ENCODE data around the gene KLHL2.
"Not testable (repeated sequence)": the region's sequence is repeated elsewhere in the genome, so short reads cannot be mapped to it uniquely, and the experiment has no call there.

DNA sequence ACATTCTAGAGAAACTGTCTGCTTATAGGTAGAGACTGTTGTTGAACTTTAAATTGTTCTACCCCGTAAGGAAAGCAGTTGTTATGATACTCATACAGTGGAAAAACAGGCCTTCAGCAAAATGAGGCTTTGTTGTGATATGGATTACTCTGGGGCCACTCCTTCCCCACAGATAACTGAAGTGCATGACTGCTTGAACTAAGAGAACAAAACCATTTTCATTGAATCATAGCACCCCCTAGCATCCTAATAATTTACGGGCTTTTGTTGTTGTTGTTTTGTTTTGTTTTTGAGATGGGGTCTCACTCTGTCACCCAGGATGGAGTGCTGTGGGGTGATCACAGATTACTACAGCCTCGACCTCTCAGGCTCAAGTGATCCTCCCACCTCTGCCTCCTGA, 54.9 kb downstream of the KLHL2 start:
- TF ChIP-seq, protein P1, sequence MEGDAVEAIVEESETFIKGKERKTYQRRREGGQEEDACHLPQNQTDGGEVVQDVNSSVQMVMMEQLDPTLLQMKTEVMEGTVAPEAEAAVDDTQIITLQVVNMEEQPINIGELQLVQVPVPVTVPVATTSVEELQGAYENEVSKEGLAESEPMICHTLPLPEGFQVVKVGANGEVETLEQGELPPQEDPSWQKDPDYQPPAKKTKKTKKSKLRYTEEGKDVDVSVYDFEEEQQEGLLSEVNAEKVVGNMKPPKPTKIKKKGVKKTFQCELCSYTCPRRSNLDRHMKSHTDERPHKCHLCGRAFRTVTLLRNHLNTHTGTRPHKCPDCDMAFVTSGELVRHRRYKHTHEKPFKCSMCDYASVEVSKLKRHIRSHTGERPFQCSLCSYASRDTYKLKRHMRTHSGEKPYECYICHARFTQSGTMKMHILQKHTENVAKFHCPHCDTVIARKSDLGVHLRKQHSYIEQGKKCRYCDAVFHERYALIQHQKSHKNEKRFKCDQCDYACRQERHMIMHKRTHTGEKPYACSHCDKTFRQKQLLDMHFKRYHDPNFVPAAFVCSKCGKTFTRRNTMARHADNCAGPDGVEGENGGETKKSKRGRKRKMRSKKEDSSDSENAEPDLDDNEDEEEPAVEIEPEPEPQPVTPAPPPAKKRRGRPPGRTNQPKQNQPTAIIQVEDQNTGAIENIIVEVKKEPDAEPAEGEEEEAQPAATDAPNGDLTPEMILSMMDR (IDR thresholded peaks at IDR 0.05): not testable (repeated sequence)
- TF ChIP-seq POLR2A (IDR thresholded peaks at IDR 0.05): not testable (repeated sequence)

All from body of pancreas (tissue), 4 donors.